Keratinocyte (primary cell): ENCODE results near the gene DNMT3A. TPM values are rescaled to one million over a fixed set of nuclear protein-coding genes. Genes with fewer than 3 reads are reported as not detected.

Experiments used
- DNase-seq: peaks from one replicate; pipeline ENCODE4 v3.0.0-alpha.2; 2011; ENCODE audit warnings: low read depth, missing footprints, low spot score
- FAIRE-seq: peaks from 2 replicates; lab custom pipeline; 2011; peaks lifted over from hg19 to GRCh38; lab: Jason Lieb, UNC
- H2AFZ ChIP-seq: 2 replicates; pipeline ENCODE4 v1.6.0; 2012; ENCODE audit warnings: low read length, control low read depth, inconsistent platforms; ENCODE audit not compliant: control insufficient read depth
- H3K27ac ChIP-seq: 2 replicates; pipeline ENCODE4 v1.5.1; 2011; ENCODE audit warnings: low read length; ENCODE audit not compliant: control insufficient read depth, insufficient read depth
- H3K27me3 ChIP-seq: 3 replicates; pipeline ENCODE4 v1.6.0; 2011; ENCODE audit warnings: low read length; ENCODE audit not compliant: control insufficient read depth, insufficient read depth; ENCODE audit errors: extremely low read depth
- H3K36me3 ChIP-seq, 2 experiments: 2 replicates in 1 of 2; 3 replicates in 1 of 2; pipeline ENCODE4 v1.5.1; 2011; ENCODE audit warnings: low read length in 2 of 2, mild to moderate bottlenecking in 1 of 2; ENCODE audit not compliant: control insufficient read depth in 2 of 2, insufficient read depth in 2 of 2; ENCODE audit errors: extremely low read depth in 1 of 2
- H3K4me1 ChIP-seq: 3 replicates; pipeline ENCODE4 v1.5.1; 2011; ENCODE audit warnings: low read length; ENCODE audit not compliant: control insufficient read depth, insufficient read depth; ENCODE audit errors: extremely low read depth
- H3K4me2 ChIP-seq: 3 replicates; pipeline ENCODE4 v1.6.0; 2011; ENCODE audit warnings: low read depth, low read length; ENCODE audit not compliant: control insufficient read depth, insufficient read depth; ENCODE audit errors: extremely low read depth
- H3K4me3 ChIP-seq, 3 experiments: fragments of 200-600 bp in 1 of 3; sonication (generic) in 1 of 3; 2 replicates in 2 of 3; 3 replicates in 1 of 3; pipeline ENCODE4 v1.5.1; 2011 to 2016; ENCODE audit warnings: low read length in 3 of 3, mild to moderate bottlenecking in 3 of 3, control low read depth in 2 of 3, inconsistent platforms in 1 of 3, low read depth in 1 of 3, mixed read lengths in 1 of 3, mixed run types in 1 of 3, moderate library complexity in 1 of 3; ENCODE audit not compliant: control insufficient read depth in 2 of 3, insufficient read depth in 2 of 3; ENCODE audit errors: extremely low read depth in 1 of 3
- H3K79me2 ChIP-seq: 2 replicates; pipeline ENCODE4 v1.6.0; 2012; ENCODE audit warnings: low read length; ENCODE audit not compliant: control insufficient read depth, insufficient read depth
- H3K9ac ChIP-seq: 3 replicates; pipeline ENCODE4 v1.6.0; 2011; ENCODE audit warnings: low read length; ENCODE audit not compliant: control insufficient read depth, insufficient read depth; ENCODE audit errors: extremely low read depth
- H3K9me1 ChIP-seq: 3 replicates; pipeline ENCODE4 v1.6.0; 2011; ENCODE audit warnings: low read length; ENCODE audit not compliant: control insufficient read depth, insufficient read depth; ENCODE audit errors: extremely low read depth
- H3K9me3 ChIP-seq: 2 replicates; pipeline ENCODE4 v1.5.1; 2012; ENCODE audit warnings: low read depth, low read length; ENCODE audit not compliant: control insufficient read depth
- H4K20me1 ChIP-seq: 3 replicates; pipeline ENCODE4 v1.6.0; 2011; ENCODE audit warnings: low read length; ENCODE audit not compliant: control insufficient read depth, insufficient read depth; ENCODE audit errors: extremely low read depth
- EZH2 ChIP-seq: IDR thresholded peaks from one replicate; pipeline ENCODE4 v1.6.1; 2012; ENCODE audit warnings: inconsistent platforms, mild to moderate bottlenecking, low read length, moderate library complexity
- dilution Hi-C: fragments of 300-500 bp; cut with MboI; formaldehyde crosslinking; loops from one replicate; pipeline ENCODE4 v1.7.0; 2020; ENCODE audit warnings: low sequenced_read_pairs; ENCODE audit not compliant: extremely low pct_ligation_motif_present
- polyA plus RNA-seq, 5 experiments: library from polyadenylated mRNA; depleted of rRNA in 3 of 5; stranded (reverse) in 3 of 5; stranded (forward) in 1 of 5; unstranded in 1 of 5; fragments of >200 nt; gene quantifications; 1 replicate in 1 of 5; 2 replicates in 3 of 5; 3 replicates in 1 of 5; pipeline versions ENCODE4 v1.2.1 to v1.2.3, GENCODE V29; 2011 to 2012; ENCODE audit warnings: missing spikeins in 2 of 5, low read depth in 1 of 5, low replicate concordance in 1 of 5
- TF ChIP-seq, protein P1 (sequence below), 3 experiments: IDR thresholded peaks in 1 of 3; conservative IDR thresholded peaks in 1 of 3; optimal IDR thresholded peaks in 1 of 3; 2 replicates in 2 of 3; 3 replicates in 1 of 3; pipeline versions ENCODE3 to v1.5.1; 2011; ENCODE audit warnings: low read length in 3 of 3, mild to moderate bottlenecking in 3 of 3, moderate library complexity in 2 of 3, control low read depth in 1 of 3, inconsistent platforms in 1 of 3; ENCODE audit not compliant: insufficient read depth in 2 of 3; ENCODE audit errors: extremely low read depth in 1 of 3

The DNMT3A gene
- polyA plus RNA-seq, 1 donor (not counting 4 experiments of a cell fraction or from before 2014, with no cell fraction given) = 1.5 TPM

DNA sequence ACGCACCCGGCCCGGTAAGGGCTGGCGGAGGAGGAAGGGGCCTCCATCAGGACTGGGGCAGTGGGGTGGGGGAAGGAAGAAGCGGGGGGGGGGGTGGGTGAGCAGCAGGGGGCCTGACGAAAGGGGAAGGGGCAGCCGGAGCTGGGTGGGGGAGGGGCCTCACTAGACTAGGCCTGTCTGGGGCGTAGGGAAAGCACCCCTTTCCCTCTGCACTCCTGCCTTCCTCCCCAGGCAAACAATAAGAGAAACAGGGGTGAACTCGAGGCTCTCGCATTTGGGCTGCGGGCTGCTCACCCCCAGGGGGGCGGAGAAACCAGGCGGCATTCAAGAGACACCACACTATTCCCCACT, 90.7 kb downstream of the DNMT3A start:
- Histone ChIP-seq H3K4me1 (peaks cover 8% of the 10 kb centered on the region), H3K4me3 (no peak overlapping the region), H4K20me1 (no peaks in the 10 kb centered on the region), H3K36me3 (peaks cover 8 to 10% of the 10 kb centered on the region in 2 experiments), H3K9me1 (no peaks in the 10 kb centered on the region), H3K27ac (no peak overlapping the region), H3K27me3 (no peaks in the 10 kb centered on the region), H2AFZ (no peak overlapping the region), H3K4me2 (no peak overlapping the region), H3K79me2 (no peaks in the 10 kb centered on the region), H3K9ac (no peak overlapping the region), H3K9me3 (no peaks in the 10 kb centered on the region)
- no peak for FAIRE-seq
- TF ChIP-seq EZH2 = no peak
- TF ChIP-seq, protein P1, sequence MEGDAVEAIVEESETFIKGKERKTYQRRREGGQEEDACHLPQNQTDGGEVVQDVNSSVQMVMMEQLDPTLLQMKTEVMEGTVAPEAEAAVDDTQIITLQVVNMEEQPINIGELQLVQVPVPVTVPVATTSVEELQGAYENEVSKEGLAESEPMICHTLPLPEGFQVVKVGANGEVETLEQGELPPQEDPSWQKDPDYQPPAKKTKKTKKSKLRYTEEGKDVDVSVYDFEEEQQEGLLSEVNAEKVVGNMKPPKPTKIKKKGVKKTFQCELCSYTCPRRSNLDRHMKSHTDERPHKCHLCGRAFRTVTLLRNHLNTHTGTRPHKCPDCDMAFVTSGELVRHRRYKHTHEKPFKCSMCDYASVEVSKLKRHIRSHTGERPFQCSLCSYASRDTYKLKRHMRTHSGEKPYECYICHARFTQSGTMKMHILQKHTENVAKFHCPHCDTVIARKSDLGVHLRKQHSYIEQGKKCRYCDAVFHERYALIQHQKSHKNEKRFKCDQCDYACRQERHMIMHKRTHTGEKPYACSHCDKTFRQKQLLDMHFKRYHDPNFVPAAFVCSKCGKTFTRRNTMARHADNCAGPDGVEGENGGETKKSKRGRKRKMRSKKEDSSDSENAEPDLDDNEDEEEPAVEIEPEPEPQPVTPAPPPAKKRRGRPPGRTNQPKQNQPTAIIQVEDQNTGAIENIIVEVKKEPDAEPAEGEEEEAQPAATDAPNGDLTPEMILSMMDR (optimal IDR thresholded peaks at IDR 0.05 in 1 of 3, IDR thresholded peaks at IDR 0.05 in 1 of 3, conservative IDR thresholded peaks at IDR 0.05 in 1 of 3; ENCODE audit: extremely low read depth in 1 of 3, insufficient read depth in 2 of 3, low read length in 3 of 3) = no peak
- DNase-seq = no peak
- dilution Hi-C loops = no loop called here

GRCh38 chr2:25250331-25251070, 91.2 kb downstream of the DNMT3A start:
- no peak for DNase-seq
- peaks cover 12 to 14% of the 10 kb centered on the region in 2 experiments for H3K36me3 ChIP-seq
- no peak overlapping the region for H3K4me3 ChIP-seq
- H3K9me1 ChIP-seq = no peaks in the 10 kb centered on the region
- no peaks in the 10 kb centered on the region for H3K79me2 ChIP-seq
- FAIRE-seq = no peak
- TF ChIP-seq, protein P1 (optimal IDR thresholded peaks at IDR 0.05 in 1 of 3, IDR thresholded peaks at IDR 0.05 in 1 of 3, conservative IDR thresholded peaks at IDR 0.05 in 1 of 3; ENCODE audit: extremely low read depth in 1 of 3, insufficient read depth in 2 of 3, low read length in 3 of 3) = no peak
- TF ChIP-seq EZH2 = no peak
- H3K27me3 ChIP-seq = no peaks in the 10 kb centered on the region
- no peak overlapping the region for H3K9ac ChIP-seq
- H2AFZ ChIP-seq = no peak overlapping the region
- no peaks in the 10 kb centered on the region for H3K9me3 ChIP-seq
- no peaks in the 10 kb centered on the region for H4K20me1 ChIP-seq
- H3K27ac ChIP-seq = no peak overlapping the region
- peaks cover 8% of the 10 kb centered on the region for H3K4me1 ChIP-seq
- H3K4me2 ChIP-seq = no peak overlapping the region
- dilution Hi-C loops = no loop called here
